Sigmoid colon (tissue), 3 donors: ENCODE data around the gene HELZ.

Source experiments
- POLR2A ChIP-seq, 2 donors: fragments of 450-650 bp; IDR thresholded peaks; one replicate each; pipeline ENCODE4 v1.6.1; 2016; ENCODE audit warnings: antibody characterized with exemption in 2 of 2, mild to moderate bottlenecking in 2 of 2, moderate library complexity in 2 of 2
- TF ChIP-seq, protein P1 (sequence below), 4 experiments: fragments of 450-650 bp in 3 of 4; fragments of 200-600 bp in 1 of 4; IDR thresholded peaks; one replicate each; pipeline ENCODE4 v1.5.1; 2016 to 2019; ENCODE audit warnings: antibody characterized with exemption in 4 of 4, mild to moderate bottlenecking in 3 of 4, moderate library complexity in 2 of 4

GRCh38 chr17:67148352-67148751, 96.6 kb downstream of the HELZ start:
- TF ChIP-seq, protein P1, sequence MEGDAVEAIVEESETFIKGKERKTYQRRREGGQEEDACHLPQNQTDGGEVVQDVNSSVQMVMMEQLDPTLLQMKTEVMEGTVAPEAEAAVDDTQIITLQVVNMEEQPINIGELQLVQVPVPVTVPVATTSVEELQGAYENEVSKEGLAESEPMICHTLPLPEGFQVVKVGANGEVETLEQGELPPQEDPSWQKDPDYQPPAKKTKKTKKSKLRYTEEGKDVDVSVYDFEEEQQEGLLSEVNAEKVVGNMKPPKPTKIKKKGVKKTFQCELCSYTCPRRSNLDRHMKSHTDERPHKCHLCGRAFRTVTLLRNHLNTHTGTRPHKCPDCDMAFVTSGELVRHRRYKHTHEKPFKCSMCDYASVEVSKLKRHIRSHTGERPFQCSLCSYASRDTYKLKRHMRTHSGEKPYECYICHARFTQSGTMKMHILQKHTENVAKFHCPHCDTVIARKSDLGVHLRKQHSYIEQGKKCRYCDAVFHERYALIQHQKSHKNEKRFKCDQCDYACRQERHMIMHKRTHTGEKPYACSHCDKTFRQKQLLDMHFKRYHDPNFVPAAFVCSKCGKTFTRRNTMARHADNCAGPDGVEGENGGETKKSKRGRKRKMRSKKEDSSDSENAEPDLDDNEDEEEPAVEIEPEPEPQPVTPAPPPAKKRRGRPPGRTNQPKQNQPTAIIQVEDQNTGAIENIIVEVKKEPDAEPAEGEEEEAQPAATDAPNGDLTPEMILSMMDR (IDR thresholded peaks at IDR 0.05), result no peak
- no peak for TF ChIP-seq POLR2A (IDR thresholded peaks at IDR 0.05)
